ENCODE measurements around the gene LMAN2L. TPM values are rescaled to one million over a fixed set of nuclear protein-coding genes. Genes with fewer than 3 reads are reported as not detected.

The LMAN2L gene, protein sequence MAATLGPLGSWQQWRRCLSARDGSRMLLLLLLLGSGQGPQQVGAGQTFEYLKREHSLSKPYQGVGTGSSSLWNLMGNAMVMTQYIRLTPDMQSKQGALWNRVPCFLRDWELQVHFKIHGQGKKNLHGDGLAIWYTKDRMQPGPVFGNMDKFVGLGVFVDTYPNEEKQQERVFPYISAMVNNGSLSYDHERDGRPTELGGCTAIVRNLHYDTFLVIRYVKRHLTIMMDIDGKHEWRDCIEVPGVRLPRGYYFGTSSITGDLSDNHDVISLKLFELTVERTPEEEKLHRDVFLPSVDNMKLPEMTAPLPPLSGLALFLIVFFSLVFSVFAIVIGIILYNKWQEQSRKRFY
- 12.7 and 14.5 TPM in 2 replicates for total RNA-seq

GRCh38 chr2:96739633-96740428 is at the start of gene LMAN2L:
Gene LMAN2L (minus strand): TSS chr2:96740064. CDS start chr2:96740040, 24 bp downstream.

GRCh38 chr2:96760036-96760985 is 20.4 kb upstream of the LMAN2L start, which contains the start of gene CNNM4:
Gene CNNM4 (plus strand): TSS chr2:96760902. CDS start chr2:96761000, 98 bp downstream.

Other genes with a start within 250 kb of the LMAN2L start
- 0.33 TPM in 1 of 2 replicates, not detected in the other for gene NEURL3, start 234.7 kb downstream of the LMAN2L start, total RNA-seq
- gene ARID5A, start 203.3 kb downstream of the LMAN2L start, total RNA-seq: 15.8 and 20.9 TPM in 2 replicates
- gene KANSL3, start 101.8 kb downstream of the LMAN2L start, total RNA-seq: 36.6 and 36.8 TPM in 2 replicates
- not detected in 2 replicates for gene FER1L5, start 97.3 kb downstream of the LMAN2L start, total RNA-seq
- 3.9 and 4.5 TPM in 2 replicates for gene CNNM4, start 20.8 kb upstream of the LMAN2L start, total RNA-seq
- 7.1 and 8.5 TPM in 2 replicates for gene CNNM3, start 76.2 kb upstream of the LMAN2L start, total RNA-seq
- gene ANKRD23, start 104.0 kb upstream of the LMAN2L start, total RNA-seq: 0.65 and 1.9 TPM in 2 replicates
- gene ANKRD39, start 118.0 kb upstream of the LMAN2L start, total RNA-seq: 5.6 and 8.0 TPM in 2 replicates
- gene SEMA4C, start 130.0 kb upstream of the LMAN2L start, total RNA-seq: 22.6 and 35.3 TPM in 2 replicates
- not detected in 2 replicates for gene FAM178B, start 246.5 kb upstream of the LMAN2L start, total RNA-seq

Data from vein endothelial cell (primary cell).